A172 (cell line): ENCODE data around the gene CCDC59. TPM values are rescaled to one million over a fixed set of nuclear protein-coding genes. Genes with fewer than 3 reads are reported as not detected.

Source experiments
- DNase-seq: peaks from one replicate; pipeline ENCODE4 v3.0.0-alpha.2; 2015; ENCODE audit warnings: low spot score
- total RNA-seq: library from RNA; depleted of rRNA; stranded (reverse); fragments of >200 nt; shearing (Covaris generic); gene quantifications from 2 replicates; pipeline ENCODE4 v1.2.3, GENCODE V29; 2014; rRNA removed

The CCDC59 gene
- total RNA-seq, 1 experiment from 2014 or later = 139 TPM

DNA sequence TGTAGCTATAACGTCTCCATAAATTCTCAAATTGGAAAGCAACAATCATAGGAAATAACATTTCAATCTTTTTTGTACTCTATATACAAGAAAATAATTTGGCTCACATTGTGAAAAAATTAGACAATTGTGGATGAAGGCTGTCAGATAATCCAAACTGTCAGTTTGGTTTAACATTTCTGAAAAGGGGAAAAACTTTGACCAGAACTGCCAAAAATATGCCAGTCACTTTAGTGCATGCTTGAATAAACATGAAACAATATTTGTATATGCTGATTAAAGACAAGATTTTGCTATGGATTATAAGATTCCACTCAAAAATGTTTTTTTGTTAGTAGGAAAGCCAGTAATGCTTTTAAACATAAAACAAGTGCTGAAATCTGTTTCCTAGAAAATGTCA lies 38.9 kb downstream of the CCDC59 start:
- no peak for DNase-seq

DNA sequence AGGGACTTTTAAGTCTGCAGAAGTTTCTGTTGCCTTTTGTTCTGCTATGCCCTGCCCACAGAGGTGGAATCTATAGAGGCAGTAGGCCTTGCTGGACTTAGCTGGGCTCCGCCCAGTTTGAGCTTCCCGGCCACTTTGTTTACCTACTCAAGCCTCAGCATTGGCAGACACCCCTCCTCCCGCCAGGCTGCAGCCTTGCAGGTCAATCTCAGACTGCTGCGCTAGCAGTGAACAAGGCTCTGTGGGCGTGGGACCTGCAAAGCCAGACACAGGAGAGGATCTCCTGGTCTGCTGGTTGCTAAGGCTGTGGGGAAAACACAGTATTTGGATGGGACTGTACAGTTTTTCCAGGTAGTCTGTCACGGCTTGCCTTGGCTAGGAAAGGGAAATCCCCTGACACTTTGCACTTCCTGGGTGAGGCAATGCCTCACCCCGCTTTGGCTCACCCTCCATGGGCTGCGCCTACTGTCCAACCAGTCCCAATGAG lies 43.7 kb downstream of the CCDC59 start:
- no peak for DNase-seq

Other genes starting within 250 kb of the CCDC59 start
- gene METTL25, start 142 bp upstream of the CCDC59 start, total RNA-seq = 2.7 and 2.9 TPM in 2 replicates